Left lobe of liver (tissue), 2 donors: ENCODE measurements around the gene ACKR3. TPM values are rescaled to one million over a fixed set of nuclear protein-coding genes. Genes with fewer than 3 reads are reported as not detected.

Source experiments
- ATAC-seq: fragments of 200-7000 bp; cut with Tn5 transposase; one replicate; pipeline ENCODE4 v1.9.1; 2020; ENCODE audit warnings: mild to moderate bottlenecking, moderate library complexity
- DNase-seq: peaks from one replicate; pipeline ENCODE4 v3.0.0-alpha.2; 2020; ENCODE audit warnings: low spot score
- total RNA-seq: library from RNA; stranded (reverse); gene quantifications from one replicate; pipeline ENCODE4 v1.2.1, GENCODE V29; 2021
- donor health status: DM: no; HTN: no; CAD: no; lungs with moderate emphysema.
- donor health status: DM: no; HTN: yes; CAD: no.

The ACKR3 gene
- total RNA-seq, 1 donor from 2014 or later: 2.4 TPM

- ATAC-seq (no peak), DNase-seq (no peak)
Observed at GRCh38 chr2:236606023-236606422, 36.4 kb downstream of the ACKR3 start.

- DNase-seq (no peak), ATAC-seq (no peak)
Observed at GRCh38 chr2:236607471-236608187, 38.0 kb downstream of the ACKR3 start.

- ATAC-seq (no peak), DNase-seq (no peak)
Observed at GRCh38 chr2:236608188-236608525, 38.5 kb downstream of the ACKR3 start.

GRCh38 chr2:236608710-236609109 is 39.1 kb downstream of the ACKR3 start:
- DNase-seq (no peak), ATAC-seq (no peak)

- DNase-seq: no peak
- no peak for ATAC-seq
Observed at GRCh38 chr2:236610991-236611821, 41.6 kb downstream of the ACKR3 start.

GRCh38 chr2:236612737-236613136 is 43.1 kb downstream of the ACKR3 start:
- ATAC-seq: no peak
- DNase-seq: no peak

- ATAC-seq (no peak), DNase-seq (no peak)
Observed at GRCh38 chr2:236613612-236614011, 44.0 kb downstream of the ACKR3 start.

GRCh38 chr2:236614551-236614950 is 44.9 kb downstream of the ACKR3 start:
- ATAC-seq (no peak), DNase-seq (no peak)

GRCh38 chr2:236616031-236616430 is 46.4 kb downstream of the ACKR3 start:
- no peak for DNase-seq

GRCh38 chr2:236616624-236617023 is 47.0 kb downstream of the ACKR3 start:
- DNase-seq (no peak), ATAC-seq (no peak)

More at GRCh38 chr2:236616031-236616430, 46.4 kb downstream of the ACKR3 start:
- no peak for ATAC-seq

- no peak for DNase-seq
- no peak for ATAC-seq
Observed at GRCh38 chr2:236617221-236617737, 47.7 kb downstream of the ACKR3 start.

- ATAC-seq (no peak), DNase-seq (no peak)
Observed at GRCh38 chr2:236617796-236618195, 48.2 kb downstream of the ACKR3 start.

GRCh38 chr2:236618370-236618769 is 48.7 kb downstream of the ACKR3 start:
- ATAC-seq: no peak

GRCh38 chr2:236619910-236620612 is 50.4 kb downstream of the ACKR3 start:
- DNase-seq: no peak
- ATAC-seq: no peak

More at GRCh38 chr2:236618370-236618769, 48.7 kb downstream of the ACKR3 start:
- no peak for DNase-seq

GRCh38 chr2:236621786-236622185 is 52.2 kb downstream of the ACKR3 start:
- ATAC-seq: no peak
- DNase-seq: no peak

GRCh38 chr2:236622201-236622600 is 52.6 kb downstream of the ACKR3 start:
- DNase-seq: no peak
- ATAC-seq: no peak

- ATAC-seq (no peak), DNase-seq (no peak)
Observed at GRCh38 chr2:236622660-236623059, 53.0 kb downstream of the ACKR3 start.

GRCh38 chr2:236623816-236624215 is 54.2 kb downstream of the ACKR3 start:
- no peak for ATAC-seq
- DNase-seq: no peak

- no peak for DNase-seq
- no peak for ATAC-seq
Observed at GRCh38 chr2:236625156-236625690, 55.6 kb downstream of the ACKR3 start.

GRCh38 chr2:236626391-236627150 is 56.9 kb downstream of the ACKR3 start:
- DNase-seq (no peak), ATAC-seq (no peak)
